ENCODE results near the gene DIP2C.
"Not testable (repeated sequence)": the region's sequence is repeated elsewhere in the genome, so short reads cannot be mapped to it uniquely, and the experiment has no call there.

The DIP2C gene

DNA sequence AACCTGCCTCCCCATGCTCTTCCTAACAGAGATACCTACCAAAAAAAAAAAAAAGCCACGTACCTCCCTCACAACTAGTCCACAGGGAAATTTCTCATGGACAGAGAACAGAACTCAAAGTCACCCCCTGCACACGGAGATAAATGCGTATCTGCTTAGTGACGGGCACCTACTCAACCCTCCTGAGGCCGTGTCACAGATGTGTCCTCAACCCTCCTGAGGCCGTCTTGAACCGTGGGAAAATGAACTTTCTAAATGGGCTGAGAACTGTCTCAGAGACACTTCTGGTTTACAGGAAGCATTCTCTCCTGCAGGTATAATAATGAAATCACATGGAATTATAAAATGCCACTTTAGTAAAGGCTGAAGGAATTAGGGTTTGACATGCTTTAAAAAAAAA, 155.9 kb downstream of the DIP2C start:
- ATAC-seq, result no peak
- DNase-seq, result no peak

DNA sequence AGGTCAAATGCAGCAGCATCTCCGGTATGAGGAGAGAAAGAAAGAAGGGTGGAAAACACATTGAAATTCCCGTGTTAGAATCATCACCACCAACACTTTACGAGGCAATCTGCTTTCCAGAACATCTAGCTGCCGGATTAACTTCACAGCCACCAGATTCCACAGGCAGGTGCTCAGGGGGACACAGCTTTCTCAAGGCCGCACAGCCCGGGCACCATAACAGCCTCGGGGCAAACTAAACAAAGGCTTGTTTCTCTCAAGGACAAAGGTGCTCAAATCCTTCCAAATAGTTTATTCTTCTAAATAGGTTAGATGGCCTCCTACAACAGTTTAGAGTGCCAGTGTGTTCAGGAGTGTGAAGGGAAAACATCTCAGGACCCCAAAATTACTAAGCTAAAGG, 156.3 kb downstream of the DIP2C start:
- no peak for ATAC-seq
- DNase-seq, result no peak

DNA sequence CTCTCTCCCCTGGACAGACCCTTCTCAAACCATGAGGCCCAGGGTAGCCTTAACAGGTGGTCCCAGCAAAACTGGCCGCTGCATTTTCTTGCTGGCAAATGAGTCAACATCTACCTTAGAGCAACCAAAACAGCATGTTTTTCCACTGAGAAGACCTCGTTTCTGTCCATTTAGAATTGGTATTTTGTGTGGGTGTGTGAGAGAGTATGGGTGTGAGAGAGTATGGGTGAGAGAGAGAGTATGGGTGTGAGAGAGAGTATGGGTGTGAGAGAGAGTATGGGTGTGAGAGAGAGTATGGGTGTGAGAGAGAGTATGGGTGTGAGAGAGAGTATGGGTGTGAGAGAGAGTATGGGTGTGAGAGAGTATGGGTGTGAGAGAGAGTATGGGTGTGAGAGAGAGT, 157.1 kb downstream of the DIP2C start:
- not testable (repeated sequence) for ATAC-seq, DNase-seq

DNA sequence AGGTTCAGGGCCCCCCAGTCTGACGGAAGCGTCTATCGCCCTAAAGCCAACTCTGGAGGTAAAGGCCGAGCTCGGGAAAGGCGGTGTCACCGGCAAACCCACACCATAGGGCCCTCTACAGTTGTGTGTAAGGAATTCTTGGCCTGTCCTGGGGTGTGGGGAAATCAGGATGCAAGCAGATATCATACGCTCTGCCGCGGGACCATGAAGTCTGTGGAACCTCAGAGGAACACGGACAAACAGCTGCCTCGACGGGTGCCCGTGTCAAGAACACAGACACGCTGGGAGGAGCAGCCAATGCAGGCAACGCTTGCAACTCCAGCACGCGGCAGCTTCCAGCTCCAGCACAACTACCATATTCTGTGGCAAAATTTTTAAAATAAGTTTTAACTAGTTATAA, 157.9 kb downstream of the DIP2C start:
- DNase-seq (no peak), ATAC-seq (no peak)

DNA sequence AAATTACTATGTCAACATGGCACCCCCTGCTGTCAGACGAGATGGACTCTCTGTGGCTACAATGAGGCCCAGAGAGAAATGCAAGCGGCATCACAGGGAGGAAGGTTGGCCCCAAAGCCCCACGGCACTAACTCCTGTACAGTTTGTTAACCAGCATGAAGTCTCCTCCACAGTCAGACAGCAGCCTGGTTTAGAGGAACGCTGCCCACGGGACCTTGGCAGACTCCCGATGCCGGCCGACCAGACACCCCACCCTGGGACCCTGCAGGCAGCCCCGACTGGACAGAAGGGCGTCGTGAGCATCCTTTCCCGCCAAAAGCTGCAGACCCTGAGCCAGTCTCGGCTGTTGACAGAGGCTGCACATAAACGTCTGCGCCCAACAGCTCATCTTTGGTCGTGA, 158.8 kb downstream of the DIP2C start:
- DNase-seq (no peak), ATAC-seq (no peak)

DNA sequence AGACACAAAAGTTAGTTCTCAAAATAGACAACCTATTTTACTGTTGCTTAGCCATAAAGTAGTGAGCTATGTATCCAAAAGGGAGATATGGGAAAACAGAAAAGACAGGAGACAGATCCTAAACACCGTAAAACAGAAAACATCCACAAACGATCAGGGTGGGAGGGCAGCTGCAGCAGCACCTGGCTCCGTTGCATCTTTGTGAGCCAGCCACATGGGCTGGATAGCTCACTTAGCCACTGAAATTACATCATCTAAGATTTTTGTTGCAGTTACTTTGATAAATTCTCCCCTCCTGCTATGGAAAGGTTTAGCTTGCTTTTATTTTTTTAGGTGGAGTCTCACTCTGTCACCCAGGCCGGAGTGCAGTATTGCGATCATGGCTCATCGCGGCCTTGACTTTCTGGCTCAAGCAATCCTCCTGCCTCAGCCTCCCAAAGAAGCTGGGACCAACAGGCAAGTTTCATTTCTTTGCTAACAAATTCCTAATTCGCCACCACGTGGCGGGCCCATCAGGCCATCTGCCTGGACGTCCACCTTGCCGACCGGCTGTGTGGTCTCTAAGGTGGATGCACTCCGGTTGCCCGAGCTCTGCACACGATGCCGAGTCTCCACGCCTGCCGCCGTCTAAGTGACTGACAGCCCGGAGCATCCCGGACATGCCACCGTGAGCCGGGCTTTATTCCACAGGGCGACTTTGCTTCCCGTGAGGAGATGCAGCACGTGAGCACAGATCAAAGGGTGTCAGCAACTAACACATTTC, 159.8 kb downstream of the DIP2C start:
- ATAC-seq (no peak), DNase-seq (no peak)

DNA sequence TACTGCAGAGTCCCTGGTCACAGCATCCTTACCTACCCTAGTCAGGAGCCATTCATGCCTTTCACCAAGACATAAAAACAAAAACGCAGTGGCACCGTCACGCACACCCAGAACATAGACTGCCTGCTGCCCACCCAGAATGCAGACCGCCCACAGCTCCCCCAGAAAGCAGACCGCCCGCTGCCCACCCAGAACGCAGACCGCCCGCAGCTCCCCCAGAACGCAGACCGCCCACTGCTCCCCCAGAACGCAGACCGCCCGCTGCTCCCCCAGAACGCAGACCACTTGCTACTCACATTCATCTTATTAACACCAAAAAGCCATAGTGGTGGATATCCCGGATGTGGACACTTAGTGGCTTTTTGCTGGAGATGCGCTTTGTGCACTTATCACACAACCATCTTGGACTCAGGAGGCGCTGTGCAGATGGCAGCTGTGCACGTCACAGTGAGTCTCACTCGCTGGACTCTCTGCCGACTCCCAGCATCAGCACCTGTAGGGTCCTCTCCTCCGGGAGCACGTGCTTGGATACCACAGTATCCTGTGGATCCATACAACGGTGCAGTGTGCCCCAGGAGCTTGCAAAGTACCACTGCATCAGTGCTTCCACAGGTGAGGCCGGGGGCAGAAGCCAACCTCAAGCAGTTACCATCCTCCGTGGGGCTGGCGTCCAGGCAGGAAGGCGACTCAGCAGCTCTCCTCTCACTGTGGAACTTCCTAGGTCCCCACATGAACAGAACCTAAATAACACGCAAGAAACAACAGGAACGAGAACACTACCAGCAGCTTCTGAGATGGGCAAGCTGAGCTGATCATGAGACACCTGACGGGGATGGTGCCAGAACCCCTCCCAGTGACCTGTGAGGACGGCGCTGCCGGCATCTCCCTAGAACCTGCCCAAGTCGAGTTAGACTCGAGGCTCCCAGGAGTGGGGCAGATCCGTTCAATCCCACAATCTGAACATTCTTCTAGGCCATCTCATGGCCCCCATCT, 161.0 kb downstream of the DIP2C start:
- DNase-seq, result no peak
- peak; percentile 36 for ATAC-seq

DNA sequence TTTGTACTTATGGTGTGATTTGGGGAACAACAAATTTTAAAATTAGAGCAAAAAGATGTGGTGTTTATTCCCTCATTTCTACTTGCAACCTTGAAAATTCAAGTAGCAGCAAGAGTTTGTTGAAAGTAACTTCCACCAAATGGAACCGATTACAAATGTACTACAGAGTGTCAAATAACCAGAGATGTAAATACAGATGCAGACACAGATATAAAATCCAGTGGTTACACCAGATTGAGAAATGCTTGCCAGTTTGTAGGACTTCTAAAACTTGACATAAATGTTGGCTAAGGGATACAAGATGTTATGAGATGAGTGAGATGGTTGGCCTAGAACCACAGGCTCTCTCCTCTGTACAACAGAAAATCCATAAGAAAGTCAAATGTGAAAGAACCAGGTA, 162.1 kb downstream of the DIP2C start:
- ATAC-seq, result no peak
- DNase-seq, result no peak

DNA sequence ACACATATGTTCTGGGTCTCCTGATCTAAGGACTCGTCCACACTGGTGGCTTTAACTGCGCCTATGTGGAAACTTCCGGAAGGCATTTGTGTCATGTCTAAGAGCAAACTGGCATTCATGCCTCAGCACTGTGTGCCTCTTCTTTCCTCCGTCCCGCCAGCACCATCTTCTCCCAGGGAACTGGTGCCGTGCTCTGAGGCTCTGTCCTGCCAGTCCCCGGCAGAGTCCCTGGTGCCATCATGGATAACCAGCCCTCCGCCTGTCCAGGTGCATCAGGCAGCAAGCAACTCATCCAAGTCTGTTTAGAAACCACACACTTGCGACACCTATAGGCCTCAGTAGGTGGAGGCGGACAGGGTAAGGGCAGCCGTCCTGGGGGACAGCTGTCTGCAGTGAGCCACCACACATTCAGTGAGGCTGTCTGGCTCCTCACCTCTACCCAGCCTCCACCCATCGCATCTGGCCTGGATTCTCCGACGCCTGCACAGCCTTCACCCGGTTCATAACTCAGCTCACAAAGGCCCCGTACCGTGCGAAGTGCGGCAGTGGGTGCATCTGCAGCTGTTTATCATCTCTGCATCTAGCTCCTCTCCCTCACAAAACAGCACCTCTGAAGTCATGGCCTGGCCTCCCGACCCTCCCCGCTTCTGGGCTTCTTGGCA, 162.7 kb downstream of the DIP2C start:
- DNase-seq (no peak), ATAC-seq (no peak)

DNA sequence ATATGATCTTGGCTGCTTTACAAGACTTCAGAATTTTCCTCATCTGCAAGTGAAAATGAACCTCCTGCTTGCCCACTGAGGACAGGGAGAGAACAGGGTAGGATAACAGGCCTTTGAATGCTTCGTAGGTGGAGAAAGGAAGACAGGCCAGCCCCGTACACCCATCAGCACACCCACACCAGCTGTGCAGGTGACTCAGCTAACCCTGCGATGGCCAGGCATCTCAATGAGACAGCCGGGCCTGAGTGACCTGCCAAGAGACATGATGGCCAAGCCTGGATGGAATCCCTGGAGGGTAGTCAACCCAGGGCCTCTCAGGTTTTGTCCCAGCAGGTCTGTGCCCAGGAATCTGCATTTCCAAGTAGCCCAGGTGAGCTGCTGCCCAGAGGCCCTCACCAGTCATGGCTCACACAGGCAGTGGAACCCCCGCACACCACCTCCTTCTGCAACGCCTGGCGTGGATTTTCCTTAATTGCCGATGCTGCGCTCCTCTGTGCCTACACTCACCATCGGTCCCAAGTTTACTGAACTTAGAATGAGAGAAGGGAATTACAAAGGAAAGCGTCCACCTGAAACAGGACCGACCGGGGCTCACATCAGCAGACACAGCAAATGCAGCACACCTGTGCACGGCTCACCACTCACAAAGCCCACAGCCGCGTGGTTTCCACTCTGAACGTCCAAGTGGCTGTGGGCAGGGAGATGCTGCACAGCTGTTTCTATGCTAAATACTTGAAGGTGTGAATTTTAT, 163.7 kb downstream of the DIP2C start:
- no peak for DNase-seq
- ATAC-seq, result no peak

DNA sequence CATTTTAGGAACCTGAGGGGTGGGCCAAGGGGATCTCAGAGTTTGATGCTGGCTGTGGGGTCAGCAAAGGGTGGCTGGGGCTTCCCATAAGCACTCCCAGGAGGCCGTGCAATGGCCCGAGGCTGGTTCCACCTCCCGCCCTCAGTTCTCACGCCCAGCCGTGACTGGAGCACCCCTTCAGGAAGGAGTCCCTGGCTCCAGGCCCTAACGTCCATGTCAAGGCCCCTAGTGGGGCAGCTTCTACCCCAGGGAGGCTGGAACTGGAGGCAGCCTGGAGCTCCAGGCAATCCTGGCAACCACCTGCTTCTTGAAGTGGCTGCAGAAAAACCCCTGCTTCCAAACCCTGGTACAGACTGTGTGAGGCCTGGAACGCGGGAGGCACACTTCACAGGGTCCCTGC, 165.5 kb downstream of the DIP2C start:
- DNase-seq (no peak), ATAC-seq (no peak)

DNA sequence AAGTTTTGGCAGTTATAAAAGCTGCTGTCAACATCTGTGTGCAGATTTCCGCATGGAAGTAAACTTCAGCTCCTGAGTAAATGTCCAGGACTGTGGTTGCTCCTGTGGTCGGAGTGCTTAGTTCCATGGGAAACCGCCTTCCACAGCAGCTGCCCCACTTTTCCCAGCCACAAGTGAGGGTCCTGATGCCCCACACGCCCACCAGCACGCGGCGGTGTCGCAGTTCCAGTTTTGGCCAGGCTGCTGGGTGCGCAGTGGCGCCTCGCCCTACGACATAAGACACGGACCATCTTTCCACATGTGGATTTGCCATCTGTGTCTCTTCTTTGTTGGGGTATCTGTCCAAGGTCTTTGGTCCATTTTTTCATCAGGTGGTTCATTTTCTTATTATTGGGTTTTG, 167.1 kb downstream of the DIP2C start:
- DNase-seq (no peak), ATAC-seq (no peak)

DNA sequence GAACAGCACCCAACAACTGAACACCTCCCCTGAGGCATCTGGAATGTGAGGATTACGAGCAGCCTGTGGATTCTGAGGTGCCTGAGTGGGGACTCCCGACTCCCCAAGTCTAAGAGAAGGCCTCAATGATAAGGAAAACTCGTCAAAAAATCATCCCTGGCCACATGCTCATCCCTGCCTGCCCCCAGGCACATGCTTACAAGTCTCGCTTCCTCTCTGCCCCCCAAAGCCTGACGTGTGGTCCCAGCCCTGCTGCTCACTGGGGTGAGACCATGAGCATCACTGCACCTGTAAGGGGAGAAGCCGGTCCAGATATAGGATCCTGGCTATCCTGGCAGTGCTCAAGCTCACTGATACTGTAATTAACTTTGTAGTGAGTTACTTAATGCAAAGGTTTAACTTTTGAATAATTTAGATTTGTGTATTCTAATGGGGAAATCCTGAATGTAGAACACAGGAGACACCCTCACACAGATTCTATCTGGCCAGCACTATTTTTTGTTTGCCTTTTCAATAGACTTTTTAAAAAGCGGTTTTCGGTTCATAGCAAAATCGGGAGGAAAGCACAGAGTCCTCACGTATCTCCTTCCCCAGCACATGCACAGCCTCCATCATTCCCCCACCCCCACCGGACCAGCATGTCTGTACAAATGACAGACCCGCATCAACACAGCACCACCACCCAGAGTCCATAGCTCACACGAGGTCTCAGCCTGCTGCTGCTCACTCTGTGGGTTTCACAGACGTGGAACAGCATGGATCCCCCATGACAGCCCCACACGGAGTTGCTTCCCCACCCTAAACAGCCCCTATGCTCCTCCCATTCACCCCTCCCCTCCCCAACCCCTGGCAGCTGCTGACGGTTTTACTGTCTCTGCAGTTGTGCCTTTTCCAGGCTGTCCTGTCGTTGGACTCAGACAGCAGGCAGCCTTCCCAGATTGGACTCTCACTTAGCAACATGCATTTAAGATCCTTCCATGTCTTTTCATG, 167.9 kb downstream of the DIP2C start:
- ATAC-seq, result no peak

DNA sequence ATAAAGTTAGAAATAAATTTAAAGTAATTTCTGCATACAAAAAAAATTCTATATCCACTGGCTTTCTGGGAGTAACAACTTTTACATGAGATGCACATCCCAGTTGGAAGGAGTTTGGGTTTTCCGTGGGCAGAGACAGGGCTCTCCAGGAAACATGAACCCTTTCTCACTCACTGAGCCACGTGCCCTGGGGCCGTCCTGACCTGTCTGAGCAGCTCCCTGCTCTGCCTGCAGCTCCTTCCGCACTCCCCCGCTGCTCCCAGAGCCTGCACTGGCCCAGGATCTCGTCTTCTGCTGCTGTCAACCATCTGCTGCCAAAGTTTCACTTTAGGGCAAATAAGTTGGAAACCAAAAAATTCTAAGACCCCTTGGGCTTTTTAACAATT, 169.1 kb downstream of the DIP2C start:
- ATAC-seq, result no peak
- DNase-seq, result no peak

More for the DNA sequence above, 167.9 kb downstream of the DIP2C start:
- DNase-seq, result no peak

DNA sequence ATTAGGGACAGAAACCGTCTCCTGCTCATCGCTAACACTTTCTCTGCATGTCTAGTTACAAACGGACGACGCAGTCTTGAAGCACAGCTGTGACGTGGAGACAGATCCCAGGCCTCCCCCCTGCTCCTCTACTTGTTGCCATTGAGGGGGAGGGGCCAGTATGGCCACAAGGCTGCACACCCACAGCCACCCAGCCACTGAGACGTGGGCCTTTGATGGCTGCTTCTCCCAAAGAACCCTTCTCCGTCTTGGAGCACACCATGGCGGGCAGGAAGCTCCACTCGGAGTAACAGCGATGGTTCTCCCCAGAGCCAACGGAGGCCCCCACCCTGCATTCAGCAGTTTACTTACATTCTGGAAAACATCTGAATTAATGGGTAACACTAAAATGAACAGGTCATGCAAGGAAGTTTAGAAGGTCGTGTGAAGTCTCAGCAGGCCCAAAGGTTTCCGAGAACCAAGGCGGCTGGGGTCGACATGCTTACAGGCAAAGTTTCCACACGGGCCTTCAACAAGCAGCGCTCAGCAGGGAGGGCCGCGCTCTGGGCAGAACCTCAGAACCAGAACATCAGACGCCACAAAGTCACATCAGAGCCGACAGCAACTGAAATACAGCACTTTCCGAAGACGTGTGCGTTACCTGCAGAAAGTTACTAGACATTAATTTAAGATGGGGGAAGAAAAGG, 169.6 kb downstream of the DIP2C start:
- DNase-seq, result no peak
- no peak for ATAC-seq

DNA sequence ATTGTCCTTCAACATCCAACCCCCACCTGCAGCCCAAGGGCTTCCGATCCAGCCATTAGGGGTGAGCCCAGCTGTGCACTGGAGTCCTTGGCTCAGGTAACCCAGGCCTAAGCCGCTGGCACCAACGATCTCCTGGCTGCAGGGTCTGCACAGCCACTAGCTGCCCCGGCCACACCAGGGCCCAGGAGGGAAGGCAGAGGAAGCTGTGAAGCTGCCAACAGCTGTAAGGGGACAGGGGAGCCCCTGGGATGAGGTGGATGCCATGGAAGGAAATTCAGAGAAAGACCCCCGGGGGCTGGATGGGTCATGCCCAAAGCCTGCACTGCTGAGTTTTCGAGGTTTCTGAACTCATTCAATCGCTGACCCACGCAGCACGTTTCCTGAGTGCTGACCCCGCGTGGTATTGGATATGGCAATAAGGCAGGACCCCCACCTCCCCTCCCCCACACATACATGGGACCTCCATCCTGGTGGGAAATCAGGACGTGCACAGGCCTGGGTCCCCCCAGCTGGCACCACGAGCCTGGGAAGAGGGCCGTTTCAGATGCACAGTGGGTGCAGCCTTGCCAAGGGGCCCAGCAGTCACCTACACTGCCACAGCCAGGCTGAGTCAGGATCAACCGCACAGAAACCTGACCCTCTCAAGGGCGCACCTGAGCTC, 170.3 kb downstream of the DIP2C start:
- DNase-seq (no peak), ATAC-seq (no peak)

DNA sequence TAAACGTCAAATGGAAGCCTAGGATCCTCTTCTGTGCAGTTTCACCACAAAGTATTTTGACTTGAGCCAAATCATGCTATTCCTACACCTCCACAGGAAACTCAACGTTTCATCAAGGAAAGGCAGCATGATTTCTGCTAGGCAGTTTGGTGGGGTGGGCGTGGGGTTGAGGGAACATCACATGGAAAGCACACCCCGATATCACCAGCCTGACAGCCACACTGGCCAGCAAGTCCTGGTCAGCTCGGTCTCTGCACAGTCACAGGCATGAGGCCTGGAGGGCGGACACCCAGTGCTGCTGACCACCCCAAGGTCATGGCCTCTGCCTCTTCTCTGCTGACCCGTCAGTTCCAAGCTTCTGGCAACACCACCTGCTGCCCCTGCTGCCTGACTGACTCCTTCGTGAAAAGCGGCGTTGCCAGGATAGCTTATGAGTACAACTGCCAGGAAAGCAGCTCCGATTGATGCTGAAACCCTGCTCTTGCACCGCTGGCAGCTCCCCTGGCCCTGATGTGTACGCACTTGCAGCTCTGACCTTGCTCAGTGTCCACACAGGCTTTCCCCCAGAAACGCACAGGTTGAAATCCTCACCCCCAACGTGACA, 171.5 kb downstream of the DIP2C start:
- ATAC-seq (no peak), DNase-seq (no peak)

DNA sequence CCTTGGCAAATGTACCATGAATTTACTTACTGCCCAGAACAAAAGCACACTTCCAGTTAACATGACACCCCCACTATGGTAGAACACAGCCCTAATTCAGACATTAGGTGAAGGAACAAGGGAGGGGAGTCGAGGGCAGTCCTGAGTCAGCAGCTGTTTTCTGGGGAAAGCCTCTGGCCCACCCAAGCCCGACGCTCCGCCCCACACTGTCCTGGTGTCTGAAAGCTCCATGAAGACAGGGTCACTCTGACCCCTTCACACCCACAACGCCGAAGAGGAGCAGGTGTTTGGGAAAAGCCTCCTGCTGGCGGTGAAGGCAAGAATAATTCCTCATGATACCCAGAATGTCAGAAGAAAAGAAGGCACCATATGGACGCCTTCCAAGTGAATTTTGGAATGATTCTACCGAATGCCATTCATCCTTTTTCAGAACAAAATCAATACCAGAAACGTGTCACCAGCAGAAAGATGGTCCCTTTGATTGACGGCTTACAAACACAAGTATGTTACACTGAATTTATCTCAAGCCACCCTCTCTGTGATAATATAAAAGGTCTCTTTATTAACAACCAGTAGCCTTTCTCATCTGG, 172.1 kb downstream of the DIP2C start:
- DNase-seq (no peak), ATAC-seq (no peak)

DNA sequence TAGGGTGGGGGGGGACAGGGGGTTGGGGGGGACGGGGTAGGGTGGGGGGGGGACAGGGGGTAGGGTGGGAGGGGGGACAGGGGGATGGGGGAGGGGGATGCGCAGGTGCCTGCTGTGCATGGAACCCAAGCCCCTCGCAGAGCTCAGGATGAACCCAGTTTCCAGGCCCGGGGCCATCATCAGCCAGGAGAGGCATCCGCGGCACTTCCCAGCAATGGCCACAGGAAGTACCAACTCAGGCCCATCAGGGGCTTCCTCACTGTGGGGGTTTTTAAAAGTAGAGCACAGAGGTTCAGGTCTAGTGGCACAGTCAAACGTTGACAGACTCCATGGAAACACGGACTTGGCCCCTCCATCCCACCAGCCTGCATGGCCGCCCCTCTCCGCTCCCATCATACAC, 172.7 kb downstream of the DIP2C start:
- ATAC-seq (no peak), DNase-seq (no peak)

Data from stimulated activated naive CD8-positive, alpha-beta T cell treated with anti-CD3 and anti-CD28 coated beads, Interleukin-15, Interleukin-2, amounts not matched to agents 100 U/mL and 50 U/mL, for 24 hours (primary cell).